ENCODE data around the gene IRF2BPL.

- TF ChIP-seq POLR2A (IDR thresholded peaks at IDR 0.05; ENCODE audit: low read length) (no peak), GATA1 (IDR thresholded peaks at IDR 0.05; ENCODE audit: low read depth, low read length) (no peak)
These were observed 29.6 kb downstream of the IRF2BPL start for GRCh38 chr14:76998910-76999309.

Measured in erythroblast (primary cell).